ENCODE data around the gene PAXX.
A peak's percentile ranks its signal among the peaks of the same experiment; 100 is the strongest.
"Not testable (repeated sequence)": the region's sequence is repeated elsewhere in the genome, so short reads cannot be mapped to it uniquely, and the experiment has no call there.

Gene PAXX

GRCh38 chr9:137032858-137033257 lies 40.6 kb downstream of the PAXX start:
- no peak for DNase-seq (ENCODE audit: low spot score)

DNA sequence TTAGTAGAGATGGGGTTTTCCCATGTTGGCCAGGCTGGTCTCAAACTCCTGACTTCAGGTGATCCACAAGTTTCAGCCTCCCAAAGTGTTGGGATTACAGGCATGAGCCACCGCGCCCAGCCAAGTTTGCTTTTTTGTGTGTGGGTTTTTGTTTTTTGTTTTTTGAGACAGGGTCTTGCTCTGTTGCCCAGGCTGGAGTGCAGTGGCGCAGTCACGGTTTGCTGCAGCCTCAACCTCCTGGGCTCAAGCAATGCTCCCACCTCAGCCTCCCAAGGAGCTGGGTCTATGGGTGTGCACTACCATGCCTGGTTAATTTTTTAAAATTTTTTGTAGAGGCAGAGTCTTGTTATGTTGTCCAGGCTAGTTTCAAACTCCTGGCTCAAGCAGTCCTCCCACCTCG lies 41.3 kb downstream of the PAXX start:
- not testable (repeated sequence) for DNase-seq (ENCODE audit: low spot score)

GRCh38 chr9:137034039-137034708 lies 42.0 kb downstream of the PAXX start:
- no peak for DNase-seq (ENCODE audit: low spot score)

- DNase-seq (ENCODE audit: low spot score) = peak; percentile 92
Measured at GRCh38 chr9:137034709-137035506, 42.7 kb downstream of the PAXX start.

DNA sequence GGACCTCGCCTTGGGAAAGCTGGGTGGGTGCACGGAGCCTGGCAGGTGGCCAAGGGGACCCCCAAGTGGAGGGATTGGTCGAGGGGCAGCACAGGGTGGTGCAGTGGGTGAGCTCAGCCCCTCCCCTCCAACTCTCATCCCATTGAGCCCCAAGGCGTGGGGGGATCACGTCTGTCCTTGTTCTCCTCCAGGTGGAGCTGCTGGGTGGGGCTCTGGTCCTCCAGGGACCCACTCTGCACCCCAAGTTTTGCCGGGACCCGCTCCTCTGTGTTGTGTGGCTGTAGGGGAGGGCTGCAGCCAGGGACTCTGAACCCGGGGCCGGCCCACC lies 43.2 kb downstream of the PAXX start:
- no peak for DNase-seq (ENCODE audit: low spot score)

DNA sequence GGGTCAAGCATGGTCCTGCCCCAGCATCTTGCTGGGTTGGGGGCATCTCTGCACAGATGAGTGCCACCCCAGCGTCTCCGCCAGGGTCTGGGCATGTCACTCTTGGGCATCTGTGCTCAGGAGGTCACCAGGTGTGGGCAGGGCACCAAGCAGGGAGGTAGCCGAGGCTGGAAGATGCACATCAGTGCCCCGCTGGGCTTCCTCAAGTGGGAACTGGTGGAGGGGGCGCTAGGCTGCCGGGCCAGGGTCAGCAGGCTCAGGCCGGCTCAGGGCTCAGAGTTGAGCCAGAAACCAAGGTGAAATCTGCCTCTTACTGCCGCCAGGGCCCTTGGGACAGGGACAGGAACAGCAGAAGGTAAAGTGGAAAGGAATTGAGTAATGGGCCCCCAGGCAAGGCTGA lies 43.7 kb downstream of the PAXX start:
- DNase-seq (ENCODE audit: low spot score) = no peak

DNA sequence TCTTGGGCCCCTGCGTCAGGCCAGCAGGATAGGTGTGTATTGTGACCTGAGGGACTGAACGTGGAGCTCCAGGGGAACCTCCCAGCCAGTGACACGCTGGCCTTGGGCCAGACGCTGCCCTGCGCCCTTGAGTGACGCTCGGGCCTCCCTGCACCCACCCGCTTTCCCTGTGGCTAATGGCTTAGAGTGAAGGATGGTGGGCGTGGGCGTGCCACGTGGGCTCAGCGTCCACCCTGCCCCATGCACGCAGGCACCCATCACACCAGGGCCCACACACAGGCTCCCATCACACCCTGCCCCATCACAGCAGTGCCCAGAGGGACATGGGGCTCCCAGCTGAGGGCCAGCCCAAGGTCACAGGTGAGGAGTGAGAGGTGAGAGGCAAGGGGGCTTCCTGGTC lies 44.8 kb downstream of the PAXX start:
- no peak for DNase-seq (ENCODE audit: low spot score)

GRCh38 chr9:137037483-137037882 lies 45.3 kb downstream of the PAXX start:
- no peak for DNase-seq (ENCODE audit: low spot score)

GRCh38 chr9:137038916-137039315 lies 46.7 kb downstream of the PAXX start:
- DNase-seq (ENCODE audit: low spot score) = no peak

- DNase-seq (ENCODE audit: low spot score) = no peak
Measured at GRCh38 chr9:137039611-137040366, 47.6 kb downstream of the PAXX start.

GRCh38 chr9:137040568-137040967 lies 48.3 kb downstream of the PAXX start:
- DNase-seq (ENCODE audit: low spot score) = no peak

- DNase-seq (ENCODE audit: low spot score) = no peak
Measured at GRCh38 chr9:137041124-137041523, 48.9 kb downstream of the PAXX start.

GRCh38 chr9:137042751-137043727 lies 50.8 kb downstream of the PAXX start:
- DNase-seq (ENCODE audit: low spot score) = no peak
